ENCODE data around the gene PDGFD.

DNA sequence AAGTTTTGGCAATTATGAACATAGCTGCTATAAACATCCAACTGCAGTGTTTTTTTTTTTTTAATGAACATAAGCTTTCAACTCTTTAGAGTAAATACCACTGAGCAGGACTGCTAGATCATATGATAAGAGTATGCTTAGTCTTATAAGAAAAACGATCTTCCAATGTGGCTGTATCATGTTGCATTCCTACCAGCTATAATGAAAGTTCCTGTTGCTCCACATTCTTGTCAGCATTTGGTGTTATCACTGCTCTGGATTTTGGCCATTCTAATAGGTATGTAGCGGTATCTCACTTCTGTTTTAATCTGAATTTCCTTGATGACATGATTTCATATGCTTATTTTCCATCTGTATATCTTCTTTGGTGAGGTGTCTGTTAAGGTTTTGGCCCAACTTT is 50.4 kb downstream of the PDGFD start:
- TF ChIP-seq, protein P1, sequence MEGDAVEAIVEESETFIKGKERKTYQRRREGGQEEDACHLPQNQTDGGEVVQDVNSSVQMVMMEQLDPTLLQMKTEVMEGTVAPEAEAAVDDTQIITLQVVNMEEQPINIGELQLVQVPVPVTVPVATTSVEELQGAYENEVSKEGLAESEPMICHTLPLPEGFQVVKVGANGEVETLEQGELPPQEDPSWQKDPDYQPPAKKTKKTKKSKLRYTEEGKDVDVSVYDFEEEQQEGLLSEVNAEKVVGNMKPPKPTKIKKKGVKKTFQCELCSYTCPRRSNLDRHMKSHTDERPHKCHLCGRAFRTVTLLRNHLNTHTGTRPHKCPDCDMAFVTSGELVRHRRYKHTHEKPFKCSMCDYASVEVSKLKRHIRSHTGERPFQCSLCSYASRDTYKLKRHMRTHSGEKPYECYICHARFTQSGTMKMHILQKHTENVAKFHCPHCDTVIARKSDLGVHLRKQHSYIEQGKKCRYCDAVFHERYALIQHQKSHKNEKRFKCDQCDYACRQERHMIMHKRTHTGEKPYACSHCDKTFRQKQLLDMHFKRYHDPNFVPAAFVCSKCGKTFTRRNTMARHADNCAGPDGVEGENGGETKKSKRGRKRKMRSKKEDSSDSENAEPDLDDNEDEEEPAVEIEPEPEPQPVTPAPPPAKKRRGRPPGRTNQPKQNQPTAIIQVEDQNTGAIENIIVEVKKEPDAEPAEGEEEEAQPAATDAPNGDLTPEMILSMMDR (IDR thresholded peaks at IDR 0.05; ENCODE audit: borderline replicate concordance, extremely low read depth, low read length, poor library complexity, severe bottlenecking) = no peak
- no peak for TF ChIP-seq EZH2 (IDR thresholded peaks at IDR 0.05; ENCODE audit: borderline replicate concordance, low read depth, low read length, severe bottlenecking)
